ENCODE results near the gene SMOC1.

SMOC1 gene

GRCh38 chr14:69943084-69943780 is 64.0 kb downstream of the SMOC1 start:
- DNase-seq = no peak

GRCh38 chr14:69945347-69945746 is 66.1 kb downstream of the SMOC1 start:
- no peak for DNase-seq

GRCh38 chr14:69945912-69946311 is 66.7 kb downstream of the SMOC1 start:
- DNase-seq = no peak

DNA sequence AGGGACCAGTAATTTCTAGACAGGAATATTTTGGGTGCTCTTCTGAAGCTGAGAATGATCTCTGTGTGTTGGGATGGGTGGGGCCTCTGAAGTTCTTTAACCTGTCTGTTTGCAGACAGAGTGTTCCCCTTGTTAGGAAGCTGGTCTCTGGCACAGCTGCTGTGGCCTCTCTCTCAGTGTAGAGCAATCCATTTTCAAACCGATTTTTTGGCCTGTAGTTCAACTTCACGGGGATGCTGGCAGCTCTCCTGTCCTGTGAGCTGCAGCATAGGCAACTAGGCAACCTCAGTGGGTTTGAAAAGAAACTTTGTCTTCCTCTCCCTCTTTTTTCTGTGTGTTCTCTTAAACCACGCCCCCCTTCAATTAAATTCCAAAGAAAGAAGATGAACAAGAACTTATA is 69.1 kb downstream of the SMOC1 start:
- no peak for DNase-seq

- no peak for DNase-seq
Observed at GRCh38 chr14:69951263-69951662, 72.0 kb downstream of the SMOC1 start.

DNA sequence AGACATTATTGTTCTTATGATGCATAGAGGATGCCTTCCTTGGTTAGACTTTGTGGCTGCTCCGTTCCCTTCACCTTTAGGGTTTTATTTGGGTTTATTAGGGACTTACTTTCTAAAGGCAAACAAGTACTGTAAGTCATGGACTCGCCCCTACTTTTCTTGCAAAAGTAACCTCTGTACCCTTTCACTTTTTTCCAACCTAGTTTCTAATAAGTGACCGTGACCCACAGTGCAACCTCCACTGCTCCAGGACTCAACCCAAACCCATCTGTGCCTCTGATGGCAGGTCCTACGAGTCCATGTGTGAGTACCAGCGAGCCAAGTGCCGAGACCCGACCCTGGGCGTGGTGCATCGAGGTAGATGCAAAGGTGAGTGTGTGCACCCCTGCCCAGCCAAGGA is 72.7 kb downstream of the SMOC1 start:
- DNase-seq = no peak

- no peak for DNase-seq
Observed at GRCh38 chr14:69953266-69953915, 74.2 kb downstream of the SMOC1 start.

DNA sequence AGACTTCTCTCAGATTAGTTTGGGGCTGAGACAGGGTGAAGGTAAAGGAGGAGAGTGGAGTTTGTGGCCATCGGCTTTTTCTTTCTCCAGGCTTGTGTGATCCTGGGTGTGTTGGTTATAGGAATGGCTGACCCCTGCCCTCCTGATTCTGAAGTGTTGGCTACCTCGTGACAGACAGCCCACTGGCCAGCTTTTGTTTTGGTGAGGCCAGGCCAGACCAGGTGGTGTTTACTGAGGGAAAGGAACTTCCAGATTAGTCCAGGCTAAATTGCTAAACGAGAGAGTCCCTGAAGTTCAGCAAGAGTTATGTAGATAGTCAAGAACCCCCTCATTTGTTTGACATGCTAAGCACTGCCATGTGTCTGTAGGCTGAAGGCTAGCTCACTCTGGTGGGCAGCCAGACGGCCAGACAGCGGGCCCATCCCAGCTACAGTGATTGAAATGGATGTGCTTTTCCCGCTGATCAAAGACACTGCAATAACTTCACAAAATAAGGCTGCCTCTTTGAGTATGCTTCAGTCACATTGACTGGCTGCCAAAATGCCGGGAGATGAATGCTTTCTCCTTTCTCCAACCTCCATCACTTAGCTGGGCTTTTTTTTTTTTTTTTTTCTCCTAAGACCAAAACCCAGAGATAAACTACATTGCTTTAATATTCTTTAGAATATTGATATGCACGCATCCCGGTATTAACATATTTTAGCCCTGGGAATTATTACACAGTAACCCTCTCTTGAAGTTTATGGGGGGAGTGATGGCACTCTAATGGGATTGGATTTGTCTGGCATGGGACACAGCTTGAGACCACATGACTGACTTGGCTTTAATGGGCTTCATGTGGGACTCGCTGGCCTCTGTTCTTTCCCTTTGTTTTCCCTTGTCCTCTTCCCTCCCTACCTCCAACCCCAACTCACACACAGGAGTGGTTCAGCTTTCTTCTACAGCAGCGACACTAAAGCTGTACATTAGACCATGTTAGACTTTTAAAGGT is 76.9 kb downstream of the SMOC1 start:
- no peak for DNase-seq

GRCh38 chr14:69956970-69957369 is 77.8 kb downstream of the SMOC1 start:
- no peak for DNase-seq

DNA sequence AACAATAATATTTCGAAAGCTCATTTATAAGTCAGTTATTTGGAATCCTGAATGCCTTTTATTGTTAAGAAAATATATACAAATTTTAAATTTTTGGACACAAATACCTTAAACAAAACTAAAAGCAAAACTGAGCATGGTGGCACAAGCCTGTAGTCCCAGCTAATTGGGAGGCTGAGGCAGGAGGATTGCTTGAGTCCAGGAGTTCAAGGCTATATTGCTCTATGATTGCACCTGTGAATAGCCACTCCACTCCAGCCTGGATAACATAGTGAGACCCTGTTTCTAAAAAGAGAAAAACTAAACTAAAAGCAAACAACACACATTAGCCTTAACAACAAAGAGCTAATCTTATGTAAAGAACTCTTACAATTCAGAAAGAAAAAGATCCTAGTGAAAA is 78.8 kb downstream of the SMOC1 start:
- no peak for DNase-seq

DNA sequence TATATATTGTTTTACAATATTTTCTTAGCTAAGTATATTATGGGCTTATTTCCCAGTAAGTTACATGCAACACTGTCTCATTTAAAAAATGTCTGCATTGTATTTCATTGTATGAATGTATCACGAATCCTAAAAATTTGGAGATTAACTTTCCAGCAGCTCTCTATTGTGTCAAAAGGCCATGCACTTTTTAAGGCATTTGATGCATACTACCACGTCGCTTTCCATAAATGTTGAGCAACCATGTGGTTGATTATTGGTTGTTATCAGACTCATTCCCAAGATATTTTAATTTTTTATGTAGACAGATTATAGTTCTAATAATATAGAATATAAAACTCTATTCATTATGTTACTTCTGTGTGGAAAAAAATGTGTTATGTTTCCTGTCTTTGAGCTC is 79.9 kb downstream of the SMOC1 start:
- no peak for DNase-seq

- no peak for DNase-seq
Observed at GRCh38 chr14:69960296-69960695, 81.1 kb downstream of the SMOC1 start.

DNA sequence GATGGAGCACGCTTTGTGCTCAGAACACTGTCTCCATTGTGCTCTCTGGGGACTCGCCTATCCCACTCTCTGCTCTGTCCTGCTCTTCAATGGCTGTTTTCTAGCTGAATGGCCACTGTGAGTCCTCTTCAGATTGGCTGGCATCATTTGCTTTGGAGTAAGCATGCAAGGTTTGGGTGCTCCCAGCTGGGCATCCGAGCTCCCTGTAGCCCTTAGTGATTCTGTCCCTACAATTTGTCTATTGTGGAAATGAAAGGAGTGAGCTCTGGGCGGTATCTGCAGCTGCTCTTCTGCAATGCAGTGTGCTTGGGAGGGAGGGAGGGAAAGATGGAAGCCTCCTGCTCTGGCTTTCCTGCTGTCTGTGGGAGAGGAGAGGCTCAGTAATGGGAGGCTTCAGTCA is 84.8 kb downstream of the SMOC1 start:
- DNase-seq = no peak

DNA sequence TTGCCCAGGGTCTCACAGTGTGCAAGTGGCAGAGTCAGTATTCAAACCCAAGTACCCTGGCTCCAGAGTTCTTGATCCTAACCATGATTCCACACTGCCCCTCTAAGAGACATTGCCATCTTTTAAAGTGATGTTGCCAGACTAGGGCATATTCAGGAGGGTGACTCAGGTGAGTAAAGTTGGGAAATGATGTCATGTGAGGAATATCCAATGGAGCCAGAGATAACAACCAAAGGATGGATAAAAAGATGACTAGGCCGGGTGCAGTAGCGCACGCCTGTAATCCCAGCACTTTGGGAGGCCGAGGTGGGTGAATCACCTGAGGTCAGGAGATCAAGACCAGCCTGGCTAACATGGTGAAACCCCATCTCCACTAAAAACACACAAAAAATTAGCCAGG is 85.6 kb downstream of the SMOC1 start:
- no peak for DNase-seq

DNA sequence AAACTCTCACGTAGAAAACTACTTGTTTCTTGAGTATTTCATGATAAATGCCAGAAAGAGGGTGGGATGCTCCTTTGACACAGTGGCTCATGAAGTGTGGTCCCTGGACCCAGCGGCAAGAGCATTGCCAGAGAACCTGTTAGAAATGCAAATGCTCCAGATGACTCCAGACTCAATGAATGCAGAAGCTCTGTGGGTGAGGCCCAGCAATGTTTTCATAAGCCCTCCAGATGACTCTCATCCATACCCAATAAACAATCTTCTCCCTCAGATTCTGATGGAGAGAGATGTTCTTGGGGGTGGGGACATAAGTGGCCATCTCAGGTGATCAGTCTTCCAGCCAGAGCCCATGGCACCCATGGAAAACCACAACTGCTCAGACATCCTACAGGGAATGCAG is 88.9 kb downstream of the SMOC1 start:
- DNase-seq = no peak

DNA sequence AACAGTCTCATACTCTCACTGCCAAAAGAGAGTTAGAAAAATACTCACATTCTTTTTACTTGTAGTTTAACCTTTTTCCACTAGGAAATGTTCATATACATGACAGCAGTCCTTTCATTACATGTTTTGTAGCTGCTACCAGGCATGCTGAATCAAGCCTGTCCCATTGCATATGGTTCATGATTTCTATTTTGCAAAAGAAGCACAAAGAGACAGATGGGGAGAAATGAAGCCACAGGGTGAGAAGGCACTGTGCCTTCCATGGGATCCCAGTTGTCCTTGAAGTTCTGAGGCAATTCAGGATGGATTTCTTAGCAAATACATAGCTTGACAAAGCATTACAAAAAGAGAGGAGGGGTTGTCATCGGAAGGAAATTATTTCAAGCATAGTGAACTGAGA is 89.5 kb downstream of the SMOC1 start:
- DNase-seq = no peak

DNA sequence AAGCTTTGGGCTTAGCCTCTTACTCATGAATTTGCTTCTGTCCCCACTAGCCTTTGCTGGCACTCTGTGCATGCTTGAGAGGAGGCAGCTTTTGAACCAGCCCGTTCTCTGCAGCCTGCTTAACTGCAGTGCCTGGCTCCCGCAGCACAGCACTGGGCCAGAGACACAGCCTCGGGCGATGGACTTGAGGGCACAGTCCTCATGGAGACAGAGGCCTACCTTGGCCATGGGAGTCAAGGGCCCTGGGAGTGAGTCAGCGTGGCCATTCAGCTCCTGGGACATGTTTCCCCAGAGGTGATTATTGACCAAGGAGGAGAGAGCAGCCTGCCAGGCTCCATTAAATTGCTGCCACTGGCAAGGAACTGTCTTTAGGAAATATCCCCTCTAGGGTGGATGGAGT is 93.5 kb downstream of the SMOC1 start:
- no peak for DNase-seq

GRCh38 chr14:69973846-69974245 is 94.6 kb downstream of the SMOC1 start:
- no peak for DNase-seq

DNA sequence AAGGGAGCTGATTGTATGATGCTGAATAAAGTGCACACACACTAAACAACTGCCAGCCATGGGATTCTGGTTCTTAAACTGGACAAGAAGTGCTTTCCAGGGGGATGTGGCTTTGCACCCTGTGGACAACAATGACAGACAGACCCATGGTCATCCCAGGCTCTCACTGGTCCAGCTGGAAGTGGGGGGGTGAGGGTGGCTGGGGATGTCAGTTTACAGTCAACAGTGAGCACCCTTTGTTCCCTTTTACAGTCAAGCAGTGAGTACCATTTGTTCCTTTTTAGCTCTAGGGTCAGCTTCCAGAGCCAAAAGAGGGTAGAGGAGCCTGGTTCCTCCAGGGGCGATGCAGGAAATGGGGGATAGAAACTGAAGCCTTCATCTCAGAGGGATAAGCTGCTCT is 100.7 kb downstream of the SMOC1 start:
- DNase-seq = no peak

DNA sequence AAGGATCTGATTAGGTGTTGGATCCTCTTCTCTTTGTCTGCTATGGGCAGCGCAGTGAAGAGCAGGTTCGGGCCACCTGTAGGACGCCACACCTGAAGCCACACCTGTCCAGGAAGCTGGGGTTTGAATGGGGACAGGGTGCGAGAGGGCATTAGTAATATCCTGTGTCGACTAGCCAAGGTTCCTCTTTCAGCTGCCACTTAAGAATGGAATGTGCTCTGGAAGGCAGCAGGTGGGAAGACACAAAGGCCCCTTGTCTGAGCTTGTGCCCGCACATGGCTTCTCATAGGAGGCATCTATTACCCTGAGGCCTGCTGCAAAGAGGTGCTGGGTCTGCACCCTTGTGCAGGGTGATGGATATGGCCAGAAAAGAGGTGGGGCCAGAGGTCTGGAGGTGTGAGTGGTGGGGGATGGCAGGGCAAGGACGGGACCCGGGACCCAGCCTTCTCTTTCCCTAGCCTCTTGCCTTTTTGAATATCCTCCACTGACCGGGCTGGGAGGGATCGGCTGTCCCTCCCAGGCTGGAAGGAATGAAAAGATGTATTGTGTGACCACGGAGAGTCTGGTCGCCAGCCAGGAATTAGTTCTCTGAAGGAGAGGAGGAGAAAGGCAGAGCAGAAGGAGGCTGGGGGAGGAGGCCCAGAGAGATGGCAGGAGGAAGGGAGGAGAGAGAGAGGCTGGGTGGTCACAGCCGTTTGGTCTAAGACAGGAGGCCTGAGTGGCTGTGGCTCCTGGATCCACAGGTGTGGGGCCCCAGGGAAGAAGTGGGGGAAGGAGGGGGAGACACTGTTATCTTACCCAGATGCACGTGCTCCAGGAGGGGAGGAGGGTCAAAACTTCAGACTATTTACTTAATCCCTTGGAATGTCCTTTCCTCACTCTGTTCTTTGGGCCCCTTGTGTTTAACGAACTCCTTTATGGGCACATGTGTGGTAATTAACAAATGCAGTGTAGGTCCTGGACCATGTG is 101.5 kb downstream of the SMOC1 start:
- DNase-seq = no peak

GRCh38 chr14:69982220-69982839 is 103.1 kb downstream of the SMOC1 start:
- no peak for DNase-seq

DNA sequence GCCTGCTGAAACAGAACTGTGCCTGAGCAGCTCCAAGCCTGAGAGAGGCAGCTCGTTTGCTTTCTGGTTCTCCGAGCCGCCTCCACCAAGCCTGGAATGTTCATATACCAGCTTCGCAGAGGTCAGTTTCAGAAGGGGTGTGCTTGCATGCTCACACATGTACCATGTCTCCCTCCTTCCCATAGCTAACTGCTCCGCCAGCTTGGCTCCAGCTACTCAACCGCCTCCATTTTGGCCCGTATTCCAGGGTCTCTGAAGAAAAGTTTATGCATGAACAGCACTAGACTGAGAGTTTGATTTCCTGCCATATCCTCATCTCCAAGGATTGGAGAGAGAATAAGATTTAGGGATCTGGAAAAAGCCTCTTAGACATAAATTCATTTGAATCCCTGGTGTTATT is 103.7 kb downstream of the SMOC1 start:
- no peak for DNase-seq

Data from MV-4-11 (cell line).